Prostate gland (tissue), 2 donors: ENCODE data around the gene PRPSAP2. TPM values are rescaled to one million over a fixed set of nuclear protein-coding genes. Genes with fewer than 3 reads are reported as not detected.
"Not testable (repeated sequence)": the region's sequence is repeated elsewhere in the genome, so short reads cannot be mapped to it uniquely, and the experiment has no call there.

ENCODE experiments used
- DNase-seq: peaks from one replicate; pipeline ENCODE4 v3.0.0-alpha.2; 2019; ENCODE audit warnings: low spot score
- H3K27ac ChIP-seq, 2 donors: fragments of 200-600 bp; sonication (generic); 2 replicates each; pipeline ENCODE4 v1.5.1; 2017 to 2019
- H3K27me3 ChIP-seq: fragments of 200-600 bp; sonication (generic); replicated peaks from 2 replicates; pipeline ENCODE4 v1.5.1; 2019; ENCODE audit not compliant: insufficient read depth
- H3K36me3 ChIP-seq, 2 donors: fragments of 200-600 bp; sonication (generic); 1 replicate in 1 of 2; 2 replicates in 1 of 2; pipeline versions ENCODE4 v1.5.1 to v1.8.1; 2017 to 2019
- H3K4me1 ChIP-seq: fragments of 200-600 bp; sonication (generic); replicated peaks from 2 replicates; pipeline ENCODE4 v1.5.1; 2019
- H3K4me3 ChIP-seq, 2 donors: fragments of 200-600 bp; sonication (generic); 2 replicates each; pipeline ENCODE4 v1.5.1; 2017 to 2019
- H3K9me3 ChIP-seq: fragments of 200-600 bp; sonication (generic); 2 replicates; pipeline ENCODE4 v1.5.1; 2017
- POLR2A ChIP-seq: fragments of 450-650 bp; IDR thresholded peaks from one replicate; pipeline ENCODE4 v1.6.1; 2016; ENCODE audit warnings: antibody characterized with exemption, mild to moderate bottlenecking
- POLR2AphosphoS5 ChIP-seq: sonication (generic); formaldehyde crosslinking; IDR thresholded peaks from one replicate; pipeline ENCODE4 v1.6.1; 2017; ENCODE audit warnings: antibody characterized with exemption
- WGBS: methylation state at CpG from one replicate; pipeline ENCODE4 v1.1.5; 2018; 5-methylcytosine and 5-hydroxymethylcytosine counted together
- intact Hi-C: fragments of 100-400 bp; cut with DNase I; formaldehyde crosslinking; loops from one replicate; pipeline ENCODE4 v1.14.2; 2022
- total RNA-seq, 2 donors: library from RNA; depleted of rRNA; stranded (reverse); fragments of >200 nt; gene quantifications; one replicate each; pipeline ENCODE4 v1.1.0, GENCODE V29; 2016
- TF ChIP-seq, protein P1 (sequence below), 4 experiments: fragments of 200-600 bp in 2 of 4; fragments of 450-650 bp in 2 of 4; sonication (generic) in 2 of 4; IDR thresholded peaks; 1 replicate in 3 of 4; 2 replicates in 1 of 4; pipeline ENCODE4 v1.5.1; 2016 to 2019; ENCODE audit warnings: antibody characterized with exemption in 4 of 4, mild to moderate bottlenecking in 2 of 4, moderate library complexity in 2 of 4

PRPSAP2 gene
- total RNA-seq, result 10 to 100 TPM; 30.6 to 35.0 TPM

- intact Hi-C loops, result no loop called here
- no peaks in the 10 kb centered on the region for H3K9me3 ChIP-seq
- H3K27ac ChIP-seq, result peak within 1 kb of the TSS; percentile 88 to 92
- peak; percentile 98 for DNase-seq
- no peaks in the 10 kb centered on the region for H3K27me3 ChIP-seq
- TF ChIP-seq, protein P1, sequence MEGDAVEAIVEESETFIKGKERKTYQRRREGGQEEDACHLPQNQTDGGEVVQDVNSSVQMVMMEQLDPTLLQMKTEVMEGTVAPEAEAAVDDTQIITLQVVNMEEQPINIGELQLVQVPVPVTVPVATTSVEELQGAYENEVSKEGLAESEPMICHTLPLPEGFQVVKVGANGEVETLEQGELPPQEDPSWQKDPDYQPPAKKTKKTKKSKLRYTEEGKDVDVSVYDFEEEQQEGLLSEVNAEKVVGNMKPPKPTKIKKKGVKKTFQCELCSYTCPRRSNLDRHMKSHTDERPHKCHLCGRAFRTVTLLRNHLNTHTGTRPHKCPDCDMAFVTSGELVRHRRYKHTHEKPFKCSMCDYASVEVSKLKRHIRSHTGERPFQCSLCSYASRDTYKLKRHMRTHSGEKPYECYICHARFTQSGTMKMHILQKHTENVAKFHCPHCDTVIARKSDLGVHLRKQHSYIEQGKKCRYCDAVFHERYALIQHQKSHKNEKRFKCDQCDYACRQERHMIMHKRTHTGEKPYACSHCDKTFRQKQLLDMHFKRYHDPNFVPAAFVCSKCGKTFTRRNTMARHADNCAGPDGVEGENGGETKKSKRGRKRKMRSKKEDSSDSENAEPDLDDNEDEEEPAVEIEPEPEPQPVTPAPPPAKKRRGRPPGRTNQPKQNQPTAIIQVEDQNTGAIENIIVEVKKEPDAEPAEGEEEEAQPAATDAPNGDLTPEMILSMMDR (IDR thresholded peaks at IDR 0.05), result no peak
- peak; percentile 69 for TF ChIP-seq POLR2AphosphoS5
- peak; percentile 46 for TF ChIP-seq POLR2A
- no peaks in the 10 kb centered on the region for H3K36me3 ChIP-seq
- H3K4me3 ChIP-seq, result peak within 1 kb of the TSS; percentile 88 to 98
- 1% methylated on average over 16 of the region's 58 CpGs for WGBS
- H3K4me1 ChIP-seq, result no peaks in the 10 kb centered on the region
Measured at GRCh38 chr17:18857864-18858566, at the start of gene PRPSAP2. TSS of gene PRPSAP2 (plus strand) at chr17:18858131. CDS start at chr17:18865834, 7,703 bp downstream.

DNA sequence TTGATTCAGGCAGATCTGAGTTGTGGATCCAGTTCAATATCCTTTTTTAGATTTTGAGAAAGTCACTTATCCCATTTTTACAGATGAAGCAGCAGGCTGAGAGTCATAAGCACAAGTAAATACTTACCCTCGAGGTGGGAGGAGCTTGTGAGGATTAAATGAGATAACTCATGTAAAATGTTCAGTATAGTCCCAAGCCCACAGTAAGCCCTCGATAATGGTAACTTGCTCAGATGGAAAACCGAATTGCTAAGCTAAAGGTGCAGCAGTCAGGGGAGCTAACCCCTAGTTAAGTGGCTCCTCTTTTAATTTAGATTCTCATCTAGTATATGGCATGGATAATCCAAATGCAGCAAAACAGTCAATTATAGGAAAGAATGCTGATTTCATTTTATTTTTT lies 42.0 kb upstream of the PRPSAP2 start:
- H3K27me3 ChIP-seq, H3K9me3 ChIP-seq, H3K4me3 ChIP-seq, intact Hi-C loops, H3K36me3 ChIP-seq, DNase-seq, H3K4me1 ChIP-seq, H3K27ac ChIP-seq: not testable (repeated sequence)
- 58% methylated on average over 3 of the region's 3 CpGs for WGBS

DNA sequence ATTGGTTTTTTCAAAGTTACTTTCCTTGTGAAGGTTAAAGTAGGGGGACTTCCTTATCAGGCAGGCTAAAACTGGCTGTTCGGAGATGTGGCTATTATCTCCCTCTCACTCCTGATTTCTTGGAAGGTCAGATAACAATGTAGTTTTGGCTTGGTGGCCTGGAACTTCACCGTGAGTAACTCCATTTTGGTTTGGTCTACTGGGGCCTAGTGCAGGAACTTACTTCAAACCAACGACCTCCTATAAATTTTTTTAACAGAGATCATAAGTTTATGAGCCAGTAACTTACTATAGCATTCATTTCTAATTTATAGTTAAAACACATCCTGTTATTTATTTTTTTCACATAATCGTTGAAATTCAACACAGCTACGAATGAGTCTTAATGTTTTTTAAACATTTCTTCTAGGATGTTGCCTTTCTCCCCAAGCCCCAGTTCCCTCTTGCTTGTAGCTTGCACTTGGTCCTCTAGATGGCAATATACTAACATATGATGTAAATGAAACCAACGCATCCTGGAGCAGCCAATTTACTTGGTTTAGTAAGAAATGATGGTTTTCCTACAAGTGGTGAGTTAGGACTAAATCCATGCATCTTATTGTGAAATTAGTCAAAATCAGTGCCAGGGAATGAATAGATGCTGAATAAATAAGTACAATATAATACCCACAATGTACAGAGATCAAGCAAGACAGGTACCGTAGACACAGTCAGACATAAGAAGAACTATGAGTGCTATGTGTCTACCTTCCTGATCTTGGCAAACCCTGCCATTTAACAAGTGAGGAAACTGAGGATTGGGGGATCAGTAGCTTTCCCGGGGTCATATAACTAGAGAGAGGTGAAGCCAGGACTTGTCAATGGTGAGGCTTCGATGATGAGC lies 41.2 kb upstream of the PRPSAP2 start:
- intact Hi-C loops, H3K9me3 ChIP-seq, H3K36me3 ChIP-seq, H3K4me3 ChIP-seq, H3K4me1 ChIP-seq, H3K27ac ChIP-seq, H3K27me3 ChIP-seq: not testable (repeated sequence)
- peak; percentile 36 for DNase-seq
- TF ChIP-seq, protein P1 (IDR thresholded peaks at IDR 0.05), result peak in 3 of 4 experiments; percentile 39 to 42 (median 41)
- WGBS, result 50% methylated on average over 9 of the region's 9 CpGs

DNA sequence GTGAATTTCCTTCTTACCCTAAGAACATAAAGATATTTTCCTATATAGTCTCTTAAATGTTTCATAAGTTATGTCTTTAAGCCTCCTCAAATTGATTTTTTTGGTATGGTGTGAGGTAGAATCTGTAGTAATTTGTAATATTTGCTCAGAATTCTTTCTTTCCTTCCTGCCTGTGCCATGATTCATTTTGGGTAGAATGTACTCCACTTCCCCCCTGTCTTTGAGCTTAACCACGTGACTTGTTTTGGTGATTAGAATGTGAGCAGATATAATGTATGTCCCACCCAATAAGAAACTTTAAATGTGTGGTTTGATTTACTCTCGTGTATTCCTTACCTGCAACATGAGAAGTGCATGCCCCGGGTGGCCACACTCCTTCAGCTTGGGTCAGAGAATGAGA lies 36.5 kb upstream of the PRPSAP2 start:
- DNase-seq, H3K36me3 ChIP-seq, H3K9me3 ChIP-seq, H3K27ac ChIP-seq, intact Hi-C loops, H3K27me3 ChIP-seq, H3K4me1 ChIP-seq, H3K4me3 ChIP-seq: not testable (repeated sequence)
- WGBS, result 82% methylated on average over 3 of the region's 3 CpGs

- WGBS, result no CpG with 5 or more reads among the region's 1 CpG
- H3K36me3 ChIP-seq, H3K4me1 ChIP-seq, H3K27me3 ChIP-seq, intact Hi-C loops, DNase-seq, H3K9me3 ChIP-seq, H3K4me3 ChIP-seq, H3K27ac ChIP-seq: not testable (repeated sequence)
Measured at GRCh38 chr17:18827613-18828012, 30.3 kb upstream of the PRPSAP2 start.

DNA sequence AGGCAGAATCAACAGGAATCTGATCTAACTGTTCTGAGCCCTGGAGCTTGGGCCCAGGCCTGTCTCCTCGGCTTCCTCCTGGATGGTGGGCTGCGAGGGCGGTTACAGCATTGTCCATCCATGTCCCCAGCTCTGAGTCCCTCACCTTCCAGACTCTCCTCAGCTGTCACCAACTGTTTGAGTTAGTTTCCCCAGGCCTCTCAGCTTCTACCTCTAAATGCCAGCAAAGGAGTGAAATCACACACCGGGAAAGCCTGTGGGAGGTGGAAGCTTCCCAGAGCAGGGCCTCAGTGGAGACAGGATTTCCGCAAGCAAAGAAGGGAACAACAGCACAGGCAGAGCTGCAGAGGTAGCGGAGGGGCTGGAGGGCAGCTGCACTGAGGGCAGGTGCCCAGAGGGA lies 9.4 kb upstream of the PRPSAP2 start:
- Histone ChIP-seq H3K27me3 (no peaks in the 10 kb centered on the region), H3K4me3 (no peak overlapping the region), H3K9me3 (no peaks in the 10 kb centered on the region), H3K27ac (no peak overlapping the region), H3K36me3 (no peaks in the 10 kb centered on the region), H3K4me1 (no peaks in the 10 kb centered on the region)
- WGBS, result 92% methylated on average over 6 of the region's 6 CpGs
- DNase-seq, result no peak
- intact Hi-C loops, result no loop called here
- TF ChIP-seq POLR2AphosphoS5 (no peak), POLR2A (no peak)
- TF ChIP-seq, protein P1 (IDR thresholded peaks at IDR 0.05), result no peak
